Uterus (tissue), 2 donors: ENCODE results near the gene WSCD1.

ENCODE experiments used
- CTCF ChIP-seq, 4 experiments: fragments of 200-600 bp in 2 of 4; fragments of 450-650 bp in 2 of 4; sonication (generic) in 2 of 4; IDR thresholded peaks; one replicate each; pipeline ENCODE4 v1.5.1; 2016 to 2019; ENCODE audit warnings: antibody characterized with exemption in 4 of 4, mild to moderate bottlenecking in 2 of 4, moderate library complexity in 1 of 4
- POLR2A ChIP-seq, 2 donors: fragments of 450-650 bp; IDR thresholded peaks; one replicate each; pipeline ENCODE4 v1.6.1; 2016; ENCODE audit warnings: antibody characterized with exemption in 2 of 2, mild to moderate bottlenecking in 1 of 2, moderate library complexity in 1 of 2

- TF ChIP-seq POLR2A (IDR thresholded peaks at IDR 0.05): no peak
- TF ChIP-seq CTCF (IDR thresholded peaks at IDR 0.05): no peak
Measured at GRCh38 chr17:6045621-6046357, 24.4 kb upstream of the WSCD1 start.
